ENCODE data around the gene RPTOR. TPM values are rescaled to one million over a fixed set of nuclear protein-coding genes. Genes with fewer than 3 reads are reported as not detected.

Gene RPTOR
- total RNA-seq, 1 donor from 2014 or later, result 53.7 TPM

GRCh38 chr17:80511222-80512180 is 33.1 kb upstream of the RPTOR start:
- Mint-ChIP-seq H3K4me3 (no peak overlapping the region), H3K27me3 (ENCODE audit: low read depth) (peaks cover 22% of the 10 kb centered on the region), H3K27ac (no peak overlapping the region), H3K4me1 (no peaks in the 10 kb centered on the region), H3K36me3 (no peaks in the 10 kb centered on the region), H3K9me3 (no peaks in the 10 kb centered on the region)
- no peak for TF ChIP-seq CTCF (IDR thresholded peaks at IDR 0.05; ENCODE audit: unreplicated experiment)
- DNase-seq (ENCODE audit: low spot score in 2 of 2, unreplicated experiment in 2 of 2), result no peak

GRCh38 chr17:80512233-80512632 is 32.4 kb upstream of the RPTOR start:
- no peak for TF ChIP-seq CTCF (IDR thresholded peaks at IDR 0.05; ENCODE audit: unreplicated experiment)
- no peak for DNase-seq (ENCODE audit: low spot score in 2 of 2, unreplicated experiment in 2 of 2)
- H3K27ac Mint-ChIP-seq, result no peak overlapping the region
- H3K27me3 Mint-ChIP-seq (ENCODE audit: low read depth), result peaks cover 15% of the 10 kb centered on the region
- no peak overlapping the region for H3K4me3 Mint-ChIP-seq
- H3K4me1 Mint-ChIP-seq, result no peaks in the 10 kb centered on the region
- H3K36me3 Mint-ChIP-seq, result no peaks in the 10 kb centered on the region
- H3K9me3 Mint-ChIP-seq, result no peaks in the 10 kb centered on the region

- DNase-seq (ENCODE audit: low spot score in 2 of 2, unreplicated experiment in 2 of 2), result no peak
- Mint-ChIP-seq H3K4me1 (no peaks in the 10 kb centered on the region), H3K9me3 (no peaks in the 10 kb centered on the region), H3K27me3 (ENCODE audit: low read depth) (peaks cover 8% of the 10 kb centered on the region), H3K36me3 (no peaks in the 10 kb centered on the region), H3K4me3 (no peak overlapping the region), H3K27ac (no peak overlapping the region)
- no peak for TF ChIP-seq CTCF (IDR thresholded peaks at IDR 0.05; ENCODE audit: unreplicated experiment)
Observed at GRCh38 chr17:80513201-80513600, 31.4 kb upstream of the RPTOR start.

GRCh38 chr17:80513892-80514291 is 30.7 kb upstream of the RPTOR start:
- no peak for DNase-seq (ENCODE audit: low spot score in 2 of 2, unreplicated experiment in 2 of 2)
- no peaks in the 10 kb centered on the region for H3K36me3 Mint-ChIP-seq
- H3K27ac Mint-ChIP-seq, result no peak overlapping the region
- no peak overlapping the region for H3K4me3 Mint-ChIP-seq
- no peak for TF ChIP-seq CTCF (IDR thresholded peaks at IDR 0.05; ENCODE audit: unreplicated experiment)
- H3K27me3 Mint-ChIP-seq (ENCODE audit: low read depth), result peaks cover 8% of the 10 kb centered on the region
- H3K9me3 Mint-ChIP-seq, result no peaks in the 10 kb centered on the region
- no peaks in the 10 kb centered on the region for H3K4me1 Mint-ChIP-seq

GRCh38 chr17:80516171-80516932 is 28.3 kb upstream of the RPTOR start:
- H3K4me1 Mint-ChIP-seq, result peaks cover 2% of the 10 kb centered on the region
- H3K27me3 Mint-ChIP-seq (ENCODE audit: low read depth), result peaks cover 9% of the 10 kb centered on the region
- no peak for TF ChIP-seq CTCF (IDR thresholded peaks at IDR 0.05; ENCODE audit: unreplicated experiment)
- H3K36me3 Mint-ChIP-seq, result no peaks in the 10 kb centered on the region
- no peak for DNase-seq (ENCODE audit: low spot score in 2 of 2, unreplicated experiment in 2 of 2)
- H3K4me3 Mint-ChIP-seq, result no peak overlapping the region
- H3K9me3 Mint-ChIP-seq, result no peaks in the 10 kb centered on the region
- no peak overlapping the region for H3K27ac Mint-ChIP-seq

All from mesothelial cell of epicardium (in vitro differentiated cells).